ENCODE measurements around the gene SEMA3B. TPM values are rescaled to one million over a fixed set of nuclear protein-coding genes. Genes with fewer than 3 reads are reported as not detected.

The SEMA3B gene
- total RNA-seq, 3 donors from 2014 or later: 10.1 to 17.6 (median 11.1) TPM

- H3K27me3 ChIP-seq: no peaks in the 10 kb centered on the region
- H3K9me3 ChIP-seq: no peaks in the 10 kb centered on the region
- no peak for DNase-seq (ENCODE audit: low spot score in 2 of 2)
- TF ChIP-seq POLR2A (IDR thresholded peaks at IDR 0.05) (no peak), POLR2AphosphoS5 (IDR thresholded peaks at IDR 0.05) (peak in 1 of 3 donors; percentile 5)
- peak overlapping the region; percentile 31 to 93 for H3K27ac ChIP-seq
- intact Hi-C loops (cut with DNase I; ENCODE audit: low total_unique reads): no loop called here
- peak overlapping the region; percentile 54 to 85 (median 79) for H3K4me3 ChIP-seq
- peaks cover 12 to 34% of the 10 kb centered on the region in 2 donors for H3K4me1 ChIP-seq
- no peaks in the 10 kb centered on the region for H3K36me3 ChIP-seq
Measured at GRCh38 chr3:50323092-50323600, 54.2 kb downstream of the SEMA3B start.

- no peak for DNase-seq (ENCODE audit: low spot score in 2 of 2)
- peak in 2 of 3 donors; percentile 47 to 72 for TF ChIP-seq POLR2AphosphoS5 (IDR thresholded peaks at IDR 0.05)
- no peak for TF ChIP-seq CTCF (IDR thresholded peaks at IDR 0.05)
- no peak for TF ChIP-seq POLR2A (IDR thresholded peaks at IDR 0.05)
- Histone ChIP-seq H3K4me1 (peaks cover 9 to 34% of the 10 kb centered on the region in 2 donors), H3K9me3 (no peaks in the 10 kb centered on the region), H3K27me3 (no peaks in the 10 kb centered on the region), H3K36me3 (no peaks in the 10 kb centered on the region), H3K4me3 (no peak overlapping the region), H3K27ac (peak overlapping the region; percentile 31 to 93)
- intact Hi-C loops (cut with DNase I; ENCODE audit: low total_unique reads): no loop called here
Measured at GRCh38 chr3:50323614-50324199, 54.8 kb downstream of the SEMA3B start.

GRCh38 chr3:50324351-50325112 lies 55.6 kb downstream of the SEMA3B start:
- Histone ChIP-seq H3K27me3 (no peaks in the 10 kb centered on the region), H3K36me3 (no peaks in the 10 kb centered on the region), H3K9me3 (no peaks in the 10 kb centered on the region), H3K27ac (peak overlapping the region; percentile 31 to 93), H3K4me1 (peaks cover 6 to 29% of the 10 kb centered on the region in 2 donors), H3K4me3 (no peak overlapping the region)
- TF ChIP-seq POLR2A (IDR thresholded peaks at IDR 0.05): no peak
- peak; percentile 67 to 79 (median 76) for TF ChIP-seq CTCF (IDR thresholded peaks at IDR 0.05)
- no peak for DNase-seq (ENCODE audit: low spot score in 2 of 2)
- intact Hi-C loops (cut with DNase I; ENCODE audit: low total_unique reads): no loop called here

GRCh38 chr3:50325113-50325480 lies 56.1 kb downstream of the SEMA3B start:
- DNase-seq (ENCODE audit: low spot score in 2 of 2): no peak
- no peak overlapping the region for H3K4me3 ChIP-seq
- intact Hi-C loops (cut with DNase I; ENCODE audit: low total_unique reads): no loop called here
- H3K27me3 ChIP-seq: no peaks in the 10 kb centered on the region
- H3K36me3 ChIP-seq: no peaks in the 10 kb centered on the region
- peaks cover under 1 to 23% of the 10 kb centered on the region in 2 donors for H3K4me1 ChIP-seq
- TF ChIP-seq CTCF (IDR thresholded peaks at IDR 0.05) (no peak), POLR2AphosphoS5 (IDR thresholded peaks at IDR 0.05) (no peak), POLR2A (IDR thresholded peaks at IDR 0.05) (no peak)
- peak overlapping the region; percentile 8 to 31 for H3K27ac ChIP-seq
- H3K9me3 ChIP-seq: no peaks in the 10 kb centered on the region

- H3K27ac ChIP-seq: peak overlapping the region; percentile 8 to 21
Measured at GRCh38 chr3:50325497-50326181, 56.7 kb downstream of the SEMA3B start.

More at GRCh38 chr3:50325497-50326181, 56.7 kb downstream of the SEMA3B start:
- TF ChIP-seq POLR2AphosphoS5 (IDR thresholded peaks at IDR 0.05): no peak
- TF ChIP-seq CTCF (IDR thresholded peaks at IDR 0.05): no peak
- TF ChIP-seq POLR2A (IDR thresholded peaks at IDR 0.05): no peak
- Histone ChIP-seq H3K36me3 (no peaks in the 10 kb centered on the region), H3K9me3 (no peaks in the 10 kb centered on the region), H3K4me1 (peaks cover 0 to 20% of the 10 kb centered on the region in 2 donors), H3K27me3 (no peaks in the 10 kb centered on the region), H3K4me3 (no peak overlapping the region)
- DNase-seq (ENCODE audit: low spot score in 2 of 2): no peak
- intact Hi-C loops (cut with DNase I; ENCODE audit: low total_unique reads): no loop called here

Data from breast epithelium (tissue), 4 donors.